ENCODE data around the gene NEUROG2.

GRCh38 chr4:112546476-112546875 is 30.5 kb upstream of the NEUROG2 start:
- TF ChIP-seq CTCF (optimal IDR thresholded peaks at IDR 0.05 in 1 of 3, IDR thresholded peaks at IDR 0.05 in 1 of 3, conservative IDR thresholded peaks at IDR 0.05 in 1 of 3; ENCODE audit: extremely low read depth in 1 of 3, insufficient read depth in 2 of 3, low read length in 3 of 3) (no peak), EZH2 (IDR thresholded peaks at IDR 0.05; ENCODE audit: low read length) (no peak)

Data from keratinocyte (primary cell).